Testis (tissue), 2 donors: Measurements from ENCODE around the gene DTX3.

Source experiments
- POLR2A ChIP-seq: fragments of 450-650 bp; IDR thresholded peaks from one replicate; pipeline ENCODE4 v1.6.1; 2017; ENCODE audit warnings: antibody characterized with exemption, mild to moderate bottlenecking, moderate library complexity
- TF ChIP-seq, protein P1 (sequence below), 3 experiments: fragments of 450-650 bp in 2 of 3; fragments of 200-600 bp in 1 of 3; sonication (generic) in 1 of 3; IDR thresholded peaks; one replicate each; pipeline ENCODE4 v1.5.1; 2016 to 2019; ENCODE audit warnings: antibody characterized with exemption in 3 of 3, mild to moderate bottlenecking in 2 of 3, moderate library complexity in 1 of 3

DNA sequence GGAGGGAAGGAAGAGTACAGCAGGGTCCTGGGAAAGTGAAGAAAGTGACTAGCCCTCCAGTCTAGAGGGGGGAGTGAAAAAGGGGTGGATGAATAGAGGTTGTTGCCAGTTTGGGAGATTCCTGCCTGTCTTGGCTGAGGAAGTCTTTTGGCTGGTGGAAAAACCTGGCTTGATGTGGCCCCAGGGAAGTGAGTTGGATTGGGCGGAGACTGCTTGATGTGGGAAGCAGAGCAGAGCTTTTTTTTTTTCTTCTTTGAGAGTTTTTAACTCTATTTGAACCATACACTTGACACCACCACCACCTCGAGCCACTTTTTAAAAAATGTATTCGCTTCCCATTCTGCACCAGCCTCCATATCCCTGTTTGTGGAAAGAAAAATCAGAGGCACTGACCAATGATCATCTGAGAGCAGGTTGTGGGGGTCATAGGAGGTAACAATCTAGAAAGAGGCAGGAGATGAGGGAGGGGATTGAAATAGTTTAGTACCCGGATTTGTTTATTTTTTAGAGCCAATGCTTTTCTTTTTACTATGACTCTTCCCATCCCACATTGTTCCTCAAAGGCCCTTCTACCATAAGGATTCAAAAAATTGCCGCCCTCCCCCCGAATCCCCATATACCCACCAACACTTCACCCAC, 690 bp upstream of the DTX3 start:
- TF ChIP-seq, protein P1, sequence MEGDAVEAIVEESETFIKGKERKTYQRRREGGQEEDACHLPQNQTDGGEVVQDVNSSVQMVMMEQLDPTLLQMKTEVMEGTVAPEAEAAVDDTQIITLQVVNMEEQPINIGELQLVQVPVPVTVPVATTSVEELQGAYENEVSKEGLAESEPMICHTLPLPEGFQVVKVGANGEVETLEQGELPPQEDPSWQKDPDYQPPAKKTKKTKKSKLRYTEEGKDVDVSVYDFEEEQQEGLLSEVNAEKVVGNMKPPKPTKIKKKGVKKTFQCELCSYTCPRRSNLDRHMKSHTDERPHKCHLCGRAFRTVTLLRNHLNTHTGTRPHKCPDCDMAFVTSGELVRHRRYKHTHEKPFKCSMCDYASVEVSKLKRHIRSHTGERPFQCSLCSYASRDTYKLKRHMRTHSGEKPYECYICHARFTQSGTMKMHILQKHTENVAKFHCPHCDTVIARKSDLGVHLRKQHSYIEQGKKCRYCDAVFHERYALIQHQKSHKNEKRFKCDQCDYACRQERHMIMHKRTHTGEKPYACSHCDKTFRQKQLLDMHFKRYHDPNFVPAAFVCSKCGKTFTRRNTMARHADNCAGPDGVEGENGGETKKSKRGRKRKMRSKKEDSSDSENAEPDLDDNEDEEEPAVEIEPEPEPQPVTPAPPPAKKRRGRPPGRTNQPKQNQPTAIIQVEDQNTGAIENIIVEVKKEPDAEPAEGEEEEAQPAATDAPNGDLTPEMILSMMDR (IDR thresholded peaks at IDR 0.05) = no peak
- no peak for TF ChIP-seq POLR2A
